ENCODE measurements around the gene ELSPBP1. TPM values are rescaled to one million over a fixed set of nuclear protein-coding genes. Genes with fewer than 3 reads are reported as not detected.
"Not testable (repeated sequence)": the region's sequence is repeated elsewhere in the genome, so short reads cannot be mapped to it uniquely, and the experiment has no call there.

The ELSPBP1 gene
- total and polyA plus RNA-seq, 2 donors from 2014 or later = not detected

DNA sequence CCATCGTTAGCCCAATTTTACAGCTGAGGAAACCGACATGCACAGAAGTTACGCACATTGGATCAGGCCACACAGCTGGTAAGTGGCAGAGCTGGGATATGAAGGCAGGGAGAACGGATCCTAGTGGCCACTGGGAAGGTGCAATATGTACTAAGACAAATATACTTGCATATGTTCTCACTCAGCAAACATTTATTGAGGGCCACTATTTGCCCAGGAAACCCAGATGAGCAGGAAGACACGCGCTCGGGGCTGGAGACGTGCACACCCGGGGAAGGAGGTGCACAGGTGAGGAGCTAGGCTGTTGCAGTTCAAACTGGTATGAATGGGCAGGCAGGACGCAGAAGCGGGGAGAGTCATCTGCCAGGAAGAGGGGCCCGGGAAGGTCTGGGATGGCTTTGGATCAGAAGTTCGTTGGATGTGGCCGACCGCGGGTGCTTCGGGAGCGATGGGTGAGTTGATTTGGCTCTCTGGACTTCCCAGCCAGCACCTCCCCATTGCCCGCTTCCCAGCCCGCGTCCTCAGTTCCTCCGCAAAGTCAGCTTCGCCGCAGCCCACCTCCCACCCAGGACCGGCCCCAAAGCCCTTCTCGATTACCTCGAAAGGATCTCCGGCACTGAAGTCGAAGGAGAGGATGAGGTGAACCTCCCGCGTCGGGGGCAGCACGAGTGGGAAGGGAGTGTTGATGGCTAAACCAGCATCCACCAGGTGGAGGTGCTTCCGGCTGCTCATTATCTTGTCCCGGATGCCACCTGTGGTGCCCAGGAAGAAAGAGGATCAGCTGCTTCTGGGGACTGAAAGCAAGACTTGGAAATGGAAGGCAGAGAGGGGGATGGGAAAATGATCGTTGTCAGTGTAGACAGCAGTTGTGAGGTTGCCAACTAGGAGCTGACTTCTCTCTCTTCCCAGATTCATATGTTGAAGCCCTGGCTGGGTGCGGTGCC is 67.2 kb downstream of the ELSPBP1 start:
- no peak overlapping the region for H3K4me3 ChIP-seq (ENCODE audit: low read length in 3 of 3)
- peak in 2 of 5 donors; percentile 0 to 41 for DNase-seq
- no peak overlapping the region for H3K27ac ChIP-seq (ENCODE audit: low read depth in 2 of 2, low read length in 2 of 2)
- H3K4me1 ChIP-seq (ENCODE audit: control insufficient read depth in 2 of 3, insufficient read depth in 2 of 3, low read depth in 1 of 3, low read length in 3 of 3) = no peaks in the 10 kb centered on the region
- H3K9me3 ChIP-seq (ENCODE audit: control insufficient read depth in 2 of 3, insufficient read depth in 1 of 3, low read length in 3 of 3) = no peaks in the 10 kb centered on the region
- intact Hi-C loops (cut with DNase I) = no loop called here
- FAIRE-seq = no peak
- H3K27me3 ChIP-seq (ENCODE audit: control insufficient read depth, insufficient read depth, low read length) = no peaks in the 10 kb centered on the region
- no peaks in the 10 kb centered on the region for H3K36me3 ChIP-seq (ENCODE audit: control insufficient read depth in 2 of 3, insufficient read depth in 3 of 3, low read length in 3 of 3)
- TF ChIP-seq, protein P1, sequence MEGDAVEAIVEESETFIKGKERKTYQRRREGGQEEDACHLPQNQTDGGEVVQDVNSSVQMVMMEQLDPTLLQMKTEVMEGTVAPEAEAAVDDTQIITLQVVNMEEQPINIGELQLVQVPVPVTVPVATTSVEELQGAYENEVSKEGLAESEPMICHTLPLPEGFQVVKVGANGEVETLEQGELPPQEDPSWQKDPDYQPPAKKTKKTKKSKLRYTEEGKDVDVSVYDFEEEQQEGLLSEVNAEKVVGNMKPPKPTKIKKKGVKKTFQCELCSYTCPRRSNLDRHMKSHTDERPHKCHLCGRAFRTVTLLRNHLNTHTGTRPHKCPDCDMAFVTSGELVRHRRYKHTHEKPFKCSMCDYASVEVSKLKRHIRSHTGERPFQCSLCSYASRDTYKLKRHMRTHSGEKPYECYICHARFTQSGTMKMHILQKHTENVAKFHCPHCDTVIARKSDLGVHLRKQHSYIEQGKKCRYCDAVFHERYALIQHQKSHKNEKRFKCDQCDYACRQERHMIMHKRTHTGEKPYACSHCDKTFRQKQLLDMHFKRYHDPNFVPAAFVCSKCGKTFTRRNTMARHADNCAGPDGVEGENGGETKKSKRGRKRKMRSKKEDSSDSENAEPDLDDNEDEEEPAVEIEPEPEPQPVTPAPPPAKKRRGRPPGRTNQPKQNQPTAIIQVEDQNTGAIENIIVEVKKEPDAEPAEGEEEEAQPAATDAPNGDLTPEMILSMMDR (IDR thresholded peaks at IDR 0.05; ENCODE audit: borderline replicate concordance, extremely low read depth, insufficient read depth) = no peak
- H3K9ac ChIP-seq (ENCODE audit: low read length in 3 of 3) = no peak overlapping the region

DNA sequence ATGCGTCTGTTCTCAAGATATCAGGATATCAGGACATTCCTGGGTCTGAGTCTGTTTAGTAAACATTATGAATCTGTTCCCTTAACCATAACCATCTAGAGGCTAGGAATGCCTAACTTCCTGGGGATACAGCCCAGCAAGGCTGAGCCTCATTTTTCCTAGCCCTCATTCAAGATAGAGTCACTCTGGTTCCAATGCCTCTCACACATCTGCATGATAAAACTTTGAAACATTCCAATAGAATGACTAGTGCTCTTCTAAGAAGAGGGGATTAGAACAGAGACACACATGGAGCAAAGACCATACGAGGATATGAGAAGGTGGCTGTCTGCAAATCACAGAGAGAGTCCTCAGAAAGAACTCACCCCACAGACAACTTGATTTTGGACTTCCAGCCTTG is 70.1 kb downstream of the ELSPBP1 start:
- no peaks in the 10 kb centered on the region for H3K27me3 ChIP-seq (ENCODE audit: control insufficient read depth, insufficient read depth, low read length)
- H3K4me1 ChIP-seq (ENCODE audit: control insufficient read depth in 2 of 3, insufficient read depth in 2 of 3, low read depth in 1 of 3, low read length in 3 of 3) = no peaks in the 10 kb centered on the region
- DNase-seq = no peak
- TF ChIP-seq, protein P1 (IDR thresholded peaks at IDR 0.05; ENCODE audit: borderline replicate concordance, extremely low read depth, insufficient read depth) = no peak
- no peak overlapping the region for H3K4me3 ChIP-seq (ENCODE audit: low read length in 3 of 3)
- H3K36me3 ChIP-seq (ENCODE audit: control insufficient read depth in 2 of 3, insufficient read depth in 3 of 3, low read length in 3 of 3) = no peaks in the 10 kb centered on the region
- H3K27ac ChIP-seq (ENCODE audit: low read depth in 2 of 2, low read length in 2 of 2) = no peak overlapping the region
- intact Hi-C loops (cut with DNase I) = no loop called here
- no peak for FAIRE-seq
- H3K9ac ChIP-seq (ENCODE audit: low read length in 3 of 3) = no peak overlapping the region
- no peaks in the 10 kb centered on the region for H3K9me3 ChIP-seq (ENCODE audit: control insufficient read depth in 2 of 3, insufficient read depth in 1 of 3, low read length in 3 of 3)

DNA sequence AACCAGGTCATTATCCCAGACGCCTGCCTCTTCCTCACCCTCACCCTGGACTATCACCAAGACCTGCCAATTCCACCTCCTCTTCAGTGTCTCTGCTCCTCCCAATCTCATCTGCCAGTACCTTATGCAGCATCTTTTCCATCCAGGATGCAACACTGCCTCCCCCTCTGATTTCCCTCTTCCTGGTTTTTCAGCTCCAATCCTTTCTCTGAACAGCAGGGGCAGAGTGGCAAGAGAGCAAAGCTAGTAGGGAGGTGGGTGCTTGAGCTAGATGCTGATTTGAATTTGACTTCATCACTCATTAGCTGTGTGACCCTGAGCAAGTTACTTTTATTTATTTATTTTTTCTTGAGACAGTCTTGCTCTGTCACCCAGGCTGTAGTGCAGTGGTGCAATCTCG is 75.0 kb downstream of the ELSPBP1 start:
- no peaks in the 10 kb centered on the region for H3K4me1 ChIP-seq (ENCODE audit: control insufficient read depth in 2 of 3, insufficient read depth in 2 of 3, low read depth in 1 of 3, low read length in 3 of 3)
- FAIRE-seq (no peak), DNase-seq (no peak)
- no peak overlapping the region for H3K27ac ChIP-seq (ENCODE audit: low read depth in 2 of 2, low read length in 2 of 2)
- no peak overlapping the region for H3K4me3 ChIP-seq (ENCODE audit: low read length in 3 of 3)
- H3K9me3 ChIP-seq (ENCODE audit: control insufficient read depth in 2 of 3, insufficient read depth in 1 of 3, low read length in 3 of 3) = no peaks in the 10 kb centered on the region
- no peaks in the 10 kb centered on the region for H3K36me3 ChIP-seq (ENCODE audit: control insufficient read depth in 2 of 3, insufficient read depth in 3 of 3, low read length in 3 of 3)
- intact Hi-C loops (cut with DNase I) = no loop called here
- H3K27me3 ChIP-seq (ENCODE audit: control insufficient read depth, insufficient read depth, low read length) = no peaks in the 10 kb centered on the region
- TF ChIP-seq, protein P1 (IDR thresholded peaks at IDR 0.05; ENCODE audit: borderline replicate concordance, extremely low read depth, insufficient read depth) = no peak
- no peak overlapping the region for H3K9ac ChIP-seq (ENCODE audit: low read length in 3 of 3)

- H3K4me1 ChIP-seq (ENCODE audit: control insufficient read depth in 2 of 3, insufficient read depth in 2 of 3, low read depth in 1 of 3, low read length in 3 of 3); FAIRE-seq; H3K27ac ChIP-seq (ENCODE audit: low read depth in 2 of 2, low read length in 2 of 2); H3K27me3 ChIP-seq (ENCODE audit: control insufficient read depth, insufficient read depth, low read length); H3K9ac ChIP-seq (ENCODE audit: low read length in 3 of 3); intact Hi-C loops (cut with DNase I); DNase-seq; H3K9me3 ChIP-seq (ENCODE audit: control insufficient read depth in 2 of 3, insufficient read depth in 1 of 3, low read length in 3 of 3); H3K36me3 ChIP-seq (ENCODE audit: control insufficient read depth in 2 of 3, insufficient read depth in 3 of 3, low read length in 3 of 3); H3K4me3 ChIP-seq (ENCODE audit: low read length in 3 of 3): not testable (repeated sequence)
These were observed 75.8 kb downstream of the ELSPBP1 start for GRCh38 chr19:48070177-48070769.

Measured in kidney (tissue), 14 donors.